Measurements from ENCODE around the gene MED15. TPM values are rescaled to one million over a fixed set of nuclear protein-coding genes. Genes with fewer than 3 reads are reported as not detected.
"Not testable (repeated sequence)": the region's sequence is repeated elsewhere in the genome, so short reads cannot be mapped to it uniquely, and the experiment has no call there.

MED15 gene
- total and polyA plus RNA-seq, 2 of the 8 experiments (the other 6 are each of a cell fraction or from before 2014, with no cell fraction given), result 28.3 to 57.1 TPM

DNA sequence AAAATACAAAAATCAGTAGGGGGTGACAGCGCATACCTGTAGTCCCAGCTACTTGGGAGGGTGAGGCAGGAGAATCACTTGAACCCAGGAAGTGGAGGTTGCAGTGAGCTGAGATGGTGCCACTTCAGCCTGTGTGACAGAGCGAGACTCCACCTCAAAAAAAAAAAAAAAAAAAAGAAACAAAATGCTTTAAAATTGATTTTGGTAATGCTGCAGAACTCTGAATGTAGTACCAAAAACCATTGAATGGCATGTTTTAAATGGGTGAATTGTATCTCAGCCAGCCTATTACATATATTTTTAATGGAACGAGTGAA is 37.9 kb downstream of the MED15 start:
- DNase-seq (ENCODE audit: low read depth in 1 of 2, low spot score in 2 of 2); H2BK12ac ChIP-seq (ENCODE audit: low read depth, low read length); H2AK5ac ChIP-seq (ENCODE audit: low read depth, low read length); H3K4ac ChIP-seq (replicated peaks; ENCODE audit: insufficient read length, low read depth, low read length); H2BK20ac ChIP-seq (ENCODE audit: low read length); POLR2A ChIA-PET (ENCODE audit: partially characterized antibody); H2AFZ ChIP-seq (ENCODE audit: low read length); H3K23ac ChIP-seq (ENCODE audit: insufficient read length); H2BK120ac ChIP-seq (replicated peaks; ENCODE audit: low read depth, low read length); H4K8ac ChIP-seq (ENCODE audit: extremely low read depth, insufficient read depth, low read length); H4K20me1 ChIP-seq (replicated peaks in 1 of 2; ENCODE audit: control insufficient read depth in 1 of 2, insufficient read depth in 2 of 2, low read length in 2 of 2); H4K5ac ChIP-seq (ENCODE audit: insufficient read length, low read depth, low read length); H3K14ac ChIP-seq (ENCODE audit: insufficient read length); H3K56ac ChIP-seq (replicated peaks; ENCODE audit: insufficient read length, low read depth, low read length); H2BK5ac ChIP-seq (ENCODE audit: low read depth, low read length); H3K4me1 ChIP-seq (replicated peaks in 1 of 4; ENCODE audit: control insufficient read depth in 3 of 4, insufficient read depth in 4 of 4, low read length in 3 of 4); H3K23me2 ChIP-seq (ENCODE audit: low read depth, low read length); H3K4me2 ChIP-seq (ENCODE audit: insufficient read depth in 1 of 2, low read depth in 2 of 2, low read length in 2 of 2); H3K4me3 ChIP-seq (ENCODE audit: extremely low read depth in 1 of 4, insufficient read depth in 2 of 4, low read depth in 3 of 4, low read length in 4 of 4); H3K27ac ChIP-seq (ENCODE audit: low read depth, low read length); H3K9ac ChIP-seq (replicated peaks in 1 of 4; ENCODE audit: extremely low read depth in 1 of 4, low read depth in 3 of 4, low read length in 3 of 4); H2BK15ac ChIP-seq (ENCODE audit: low read length); H3K79me1 ChIP-seq (ENCODE audit: low read depth, low read length); FAIRE-seq; H4K91ac ChIP-seq (replicated peaks; ENCODE audit: insufficient read length, low read length); CTCF ChIA-PET (ENCODE audit: partially characterized antibody); H3K27me3 ChIP-seq (replicated peaks in 1 of 4; ENCODE audit: control insufficient read depth in 3 of 4, extremely low read depth in 1 of 4, insufficient read depth in 3 of 4, low read length in 3 of 4); H3K9me3 ChIP-seq (ENCODE audit: insufficient read depth in 2 of 2, low read depth in 1 of 2, low read length in 1 of 2); H3K18ac ChIP-seq (ENCODE audit: extremely low read depth, low read length); H3K36me3 ChIP-seq (ENCODE audit: control insufficient read depth in 2 of 4, insufficient read depth in 4 of 4, low read length in 3 of 4): not testable (repeated sequence)
- peaks cover 0 to 19% of the 10 kb centered on the region in 2 experiments; a peak in 2 of 4 replicates for H3K79me2 ChIP-seq (ENCODE audit: control insufficient read depth in 1 of 2, insufficient read depth in 2 of 2, low read length in 2 of 2)
- WGBS, 2 experiments (ENCODE audit: extremely low coverage in 1 of 2, insufficient coverage in 1 of 2, insufficient read length in 1 of 2, insufficient replicate concordance in 2 of 2, low coverage in 1 of 2, low lambda C conversion rate in 2 of 2, missing lambda C conversion rate in 1 of 2), result 79% methylated on average over 3 of the region's 3 CpGs; no CpG with 5 or more reads in 1 of the 2 experiments

Data from H1 (cell line).